HL-60 (cell line): Measurements from ENCODE around the gene EBPL.
A peak's percentile ranks its signal among the peaks of the same experiment; 100 is the strongest.

Experiments used
- DNase-seq, 2 experiments: peaks; one replicate each; pipeline ENCODE4 v3.0.0-alpha.2; 2010 to 2020; ENCODE audit warnings: low read depth in 1 of 2, low spot score in 1 of 2
- H3K27ac ChIP-seq: fragments of 250-450 bp; sonication (Bioruptor Pico); replicated peaks from 2 replicates; pipeline ENCODE4 v1.5.1; 2020; ENCODE audit warnings: mild to moderate bottlenecking, moderate library complexity
- H3K27me3 ChIP-seq: fragments of 250-450 bp; sonication (Bioruptor Pico); 2 replicates; pipeline ENCODE4 v1.5.1; 2021; ENCODE audit warnings: mild to moderate bottlenecking, moderate library complexity; ENCODE audit not compliant: insufficient read depth, poor library complexity, severe bottlenecking
- H3K4me3 ChIP-seq: replicated peaks from 2 replicates; pipeline ENCODE4 v1.5.1; 2011; ENCODE audit warnings: mild to moderate bottlenecking, control low read depth, low read length; ENCODE audit not compliant: insufficient read depth
- GABPA ChIP-seq: IDR thresholded peaks from 2 replicates; pipeline ENCODE4 v1.6.1; 2012; ENCODE audit warnings: low read depth
- POLR2AphosphoS5 ChIP-seq: IDR thresholded peaks from 2 replicates; pipeline ENCODE4 v1.6.1; 2012; ENCODE audit warnings: low read depth
- SPI1 ChIP-seq: IDR thresholded peaks from 2 replicates; pipeline ENCODE4 v1.6.1; 2012; ENCODE audit warnings: low read depth, mild to moderate bottlenecking, borderline replicate concordance
- TF ChIP-seq, protein P1 (sequence below): IDR thresholded peaks from one replicate; pipeline ENCODE4 v1.5.1; 2011; ENCODE audit warnings: low read length, control low read depth, inconsistent platforms; ENCODE audit not compliant: insufficient read depth
- TF ChIP-seq, protein P2 (sequence below): IDR thresholded peaks from 2 replicates; pipeline ENCODE4 v1.6.1; 2012; ENCODE audit warnings: low read depth; ENCODE audit not compliant: insufficient replicate concordance

Gene EBPL

DNA sequence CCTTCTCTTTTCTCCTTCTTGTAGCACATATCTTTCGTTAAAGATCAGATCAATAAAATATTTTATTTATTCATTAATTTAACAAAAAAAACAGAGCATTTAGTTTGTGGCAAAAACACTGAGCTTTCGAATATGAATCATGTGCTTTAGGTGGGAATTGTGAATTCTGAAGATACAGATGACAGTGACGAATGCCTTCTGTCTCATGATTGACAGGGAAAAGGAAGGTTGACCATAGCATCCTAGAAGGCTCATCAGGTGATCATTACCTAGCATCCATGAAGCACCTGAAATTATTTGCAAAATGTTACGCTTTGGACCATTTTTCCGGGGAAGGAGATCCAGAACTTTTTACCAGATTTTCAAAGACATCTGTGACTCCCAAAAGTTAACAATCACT is 59.1 kb downstream of the EBPL start:
- no peaks in the 10 kb centered on the region for H3K27me3 ChIP-seq
- TF ChIP-seq POLR2AphosphoS5 = no peak
- TF ChIP-seq, protein P1, sequence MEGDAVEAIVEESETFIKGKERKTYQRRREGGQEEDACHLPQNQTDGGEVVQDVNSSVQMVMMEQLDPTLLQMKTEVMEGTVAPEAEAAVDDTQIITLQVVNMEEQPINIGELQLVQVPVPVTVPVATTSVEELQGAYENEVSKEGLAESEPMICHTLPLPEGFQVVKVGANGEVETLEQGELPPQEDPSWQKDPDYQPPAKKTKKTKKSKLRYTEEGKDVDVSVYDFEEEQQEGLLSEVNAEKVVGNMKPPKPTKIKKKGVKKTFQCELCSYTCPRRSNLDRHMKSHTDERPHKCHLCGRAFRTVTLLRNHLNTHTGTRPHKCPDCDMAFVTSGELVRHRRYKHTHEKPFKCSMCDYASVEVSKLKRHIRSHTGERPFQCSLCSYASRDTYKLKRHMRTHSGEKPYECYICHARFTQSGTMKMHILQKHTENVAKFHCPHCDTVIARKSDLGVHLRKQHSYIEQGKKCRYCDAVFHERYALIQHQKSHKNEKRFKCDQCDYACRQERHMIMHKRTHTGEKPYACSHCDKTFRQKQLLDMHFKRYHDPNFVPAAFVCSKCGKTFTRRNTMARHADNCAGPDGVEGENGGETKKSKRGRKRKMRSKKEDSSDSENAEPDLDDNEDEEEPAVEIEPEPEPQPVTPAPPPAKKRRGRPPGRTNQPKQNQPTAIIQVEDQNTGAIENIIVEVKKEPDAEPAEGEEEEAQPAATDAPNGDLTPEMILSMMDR = no peak
- no peak for TF ChIP-seq SPI1
- TF ChIP-seq, protein P2, sequence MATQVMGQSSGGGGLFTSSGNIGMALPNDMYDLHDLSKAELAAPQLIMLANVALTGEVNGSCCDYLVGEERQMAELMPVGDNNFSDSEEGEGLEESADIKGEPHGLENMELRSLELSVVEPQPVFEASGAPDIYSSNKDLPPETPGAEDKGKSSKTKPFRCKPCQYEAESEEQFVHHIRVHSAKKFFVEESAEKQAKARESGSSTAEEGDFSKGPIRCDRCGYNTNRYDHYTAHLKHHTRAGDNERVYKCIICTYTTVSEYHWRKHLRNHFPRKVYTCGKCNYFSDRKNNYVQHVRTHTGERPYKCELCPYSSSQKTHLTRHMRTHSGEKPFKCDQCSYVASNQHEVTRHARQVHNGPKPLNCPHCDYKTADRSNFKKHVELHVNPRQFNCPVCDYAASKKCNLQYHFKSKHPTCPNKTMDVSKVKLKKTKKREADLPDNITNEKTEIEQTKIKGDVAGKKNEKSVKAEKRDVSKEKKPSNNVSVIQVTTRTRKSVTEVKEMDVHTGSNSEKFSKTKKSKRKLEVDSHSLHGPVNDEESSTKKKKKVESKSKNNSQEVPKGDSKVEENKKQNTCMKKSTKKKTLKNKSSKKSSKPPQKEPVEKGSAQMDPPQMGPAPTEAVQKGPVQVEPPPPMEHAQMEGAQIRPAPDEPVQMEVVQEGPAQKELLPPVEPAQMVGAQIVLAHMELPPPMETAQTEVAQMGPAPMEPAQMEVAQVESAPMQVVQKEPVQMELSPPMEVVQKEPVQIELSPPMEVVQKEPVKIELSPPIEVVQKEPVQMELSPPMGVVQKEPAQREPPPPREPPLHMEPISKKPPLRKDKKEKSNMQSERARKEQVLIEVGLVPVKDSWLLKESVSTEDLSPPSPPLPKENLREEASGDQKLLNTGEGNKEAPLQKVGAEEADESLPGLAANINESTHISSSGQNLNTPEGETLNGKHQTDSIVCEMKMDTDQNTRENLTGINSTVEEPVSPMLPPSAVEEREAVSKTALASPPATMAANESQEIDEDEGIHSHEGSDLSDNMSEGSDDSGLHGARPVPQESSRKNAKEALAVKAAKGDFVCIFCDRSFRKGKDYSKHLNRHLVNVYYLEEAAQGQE = no peak
- H3K27ac ChIP-seq = no peak overlapping the region

GRCh38 chr13:49630580-49630979 is 60.7 kb downstream of the EBPL start:
- TF ChIP-seq SPI1 = no peak
- TF ChIP-seq, protein P2 = no peak
- no peak for TF ChIP-seq POLR2AphosphoS5
- TF ChIP-seq GABPA = no peak
- TF ChIP-seq, protein P1 = no peak
- DNase-seq = no peak

More for the DNA sequence above, 59.1 kb downstream of the EBPL start:
- no peak overlapping the region for H3K4me3 ChIP-seq
- no peak for DNase-seq

GRCh38 chr13:49629947-49630346 is 61.3 kb downstream of the EBPL start:
- TF ChIP-seq GABPA = no peak
- H3K27me3 ChIP-seq = no peaks in the 10 kb centered on the region
- H3K4me3 ChIP-seq = no peak overlapping the region
- H3K27ac ChIP-seq = no peak overlapping the region
- no peak for DNase-seq

More at GRCh38 chr13:49630580-49630979, 60.7 kb downstream of the EBPL start:
- Histone ChIP-seq H3K4me3 (no peak overlapping the region), H3K27me3 (no peaks in the 10 kb centered on the region), H3K27ac (no peak overlapping the region)

- peak overlapping the region; percentile 89 for H3K27ac ChIP-seq
- TF ChIP-seq, protein P2 = no peak
- TF ChIP-seq POLR2AphosphoS5 (no peak), GABPA (no peak), SPI1 (no peak)
- TF ChIP-seq, protein P1 = no peak
- H3K4me3 ChIP-seq = peak overlapping the region; percentile 48
- H3K27me3 ChIP-seq = no peaks in the 10 kb centered on the region
- no peak for DNase-seq
Observed at GRCh38 chr13:49629196-49629938, 61.9 kb downstream of the EBPL start.
